GM12864 (cell line): ENCODE data around the gene PDHX.

ENCODE experiments used
- DNase-seq: peaks from one replicate; pipeline ENCODE4 v3.0.0-alpha.2; 2011; ENCODE audit warnings: low read depth
- H3K4me3 ChIP-seq: 2 replicates; pipeline ENCODE4 v1.5.1; 2011; ENCODE audit warnings: mild to moderate bottlenecking, low read depth, low read length, control low read depth
- CTCF ChIP-seq: IDR thresholded peaks from 2 replicates; pipeline ENCODE4 v1.5.1; 2011; ENCODE audit warnings: low read depth, mild to moderate bottlenecking, moderate library complexity, low read length, control low read depth, inconsistent platforms; ENCODE audit errors: missing control alignments

Gene PDHX

GRCh38 chr11:34972892-34973291 is 56.5 kb downstream of the PDHX start:
- H3K4me3 ChIP-seq = no peak overlapping the region
- no peak for TF ChIP-seq CTCF
- no peak for DNase-seq

GRCh38 chr11:34975482-34975881 is 59.1 kb downstream of the PDHX start:
- no peak overlapping the region for H3K4me3 ChIP-seq
- DNase-seq = no peak
- TF ChIP-seq CTCF = no peak

GRCh38 chr11:34976496-34977088 is 60.2 kb downstream of the PDHX start:
- TF ChIP-seq CTCF = no peak
- DNase-seq = no peak
- no peak overlapping the region for H3K4me3 ChIP-seq

GRCh38 chr11:34977089-34977912 is 60.9 kb downstream of the PDHX start:
- H3K4me3 ChIP-seq = no peak overlapping the region
- no peak for DNase-seq
- TF ChIP-seq CTCF = no peak

- H3K4me3 ChIP-seq = no peak overlapping the region
- no peak for TF ChIP-seq CTCF
- no peak for DNase-seq
Measured at GRCh38 chr11:34978236-34979191, 62.1 kb downstream of the PDHX start.

- H3K4me3 ChIP-seq = no peak overlapping the region
- no peak for TF ChIP-seq CTCF
- no peak for DNase-seq
Measured at GRCh38 chr11:34984514-34984913, 68.1 kb downstream of the PDHX start.
